Spinal cord (tissue), 10 donors: ENCODE data around the gene SRGAP3. TPM values are rescaled to one million over a fixed set of nuclear protein-coding genes. Genes with fewer than 3 reads are reported as not detected.

Experiments used
- DNase-seq, 6 donors: peaks; one replicate each; pipeline versions ENCODE4 v3.0.0 to v3.0.0-alpha.2; 2013 to 2015; ENCODE audit warnings: low spot score in 6 of 6, low read depth in 4 of 6
- H3K27ac ChIP-seq: one replicate; pipeline ENCODE4 v1.5.1; 2013; ENCODE audit warnings: low read depth, low read length, control low read depth
- H3K27me3 ChIP-seq: one replicate; pipeline ENCODE4 v1.6.1; 2013; ENCODE audit warnings: low read length; ENCODE audit not compliant: control insufficient read depth, insufficient read depth
- H3K36me3 ChIP-seq: one replicate; pipeline ENCODE4 v1.6.1; 2013; ENCODE audit warnings: low read length; ENCODE audit not compliant: control insufficient read depth, insufficient read depth
- H3K4me1 ChIP-seq: one replicate; pipeline ENCODE4 v1.6.1; 2013; ENCODE audit warnings: low read length; ENCODE audit not compliant: control insufficient read depth, insufficient read depth
- H3K4me3 ChIP-seq: one replicate; pipeline ENCODE4 v1.5.1; 2013; ENCODE audit warnings: low read depth, low read length, control low read depth
- H3K9me3 ChIP-seq: one replicate; pipeline ENCODE4 v1.6.1; 2013; ENCODE audit warnings: low read length; ENCODE audit not compliant: control insufficient read depth, insufficient read depth
- WGBS: methylation state at CpG from one replicate; pipeline ENCODE4 v1.1.5; 2013; ENCODE audit warnings: missing lambda C conversion rate; ENCODE audit not compliant: insufficient coverage; 5-methylcytosine and 5-hydroxymethylcytosine counted together
- polyA plus RNA-seq, 2 donors: library from polyadenylated mRNA; unstranded; fragments of 120-200 nt; gene quantifications; one replicate each; pipeline ENCODE4 v1.2.1, GENCODE V29; 2013; ENCODE audit not compliant: insufficient read length in 2 of 2
- total RNA-seq, 2 donors: library from RNA; depleted of rRNA in 1 of 2; stranded (reverse); fragments of 120-200 nt in 1 of 2; fragments of >200 nt in 1 of 2; gene quantifications; one replicate each; pipeline versions ENCODE4 v1.2.3 to v1.2.4, GENCODE V29; 2013 to 2014
- donor health status: healthy.

Gene SRGAP3
- total and polyA plus RNA-seq, 4 donors, result 46.1 to 71.9 (median 65.6) TPM

GRCh38 chr3:9136746-9137465, 112.5 kb downstream of the SRGAP3 start:
- WGBS, result 76% methylated on average over 6 of the region's 12 CpGs
- Histone ChIP-seq H3K9me3 (peaks cover 3% of the 10 kb centered on the region), H3K36me3 (peaks cover 2% of the 10 kb centered on the region), H3K4me3 (peak overlapping the region; percentile 26), H3K27me3 (no peaks in the 10 kb centered on the region), H3K27ac (no peak overlapping the region), H3K4me1 (peaks cover 25% of the 10 kb centered on the region)
- peak in 2 of 6 donors; percentile 51 to 67 for DNase-seq

GRCh38 chr3:9135930-9136525, 113.4 kb downstream of the SRGAP3 start:
- DNase-seq, result peak in 2 of 6 donors; percentile 63 to 73
- WGBS, result 4% methylated on average over 44 of the region's 56 CpGs
- peaks cover 2% of the 10 kb centered on the region for H3K36me3 ChIP-seq
- H3K9me3 ChIP-seq, result peaks cover 3% of the 10 kb centered on the region
- H3K27ac ChIP-seq, result no peak overlapping the region
- H3K4me3 ChIP-seq, result peak overlapping the region; percentile 26
- no peaks in the 10 kb centered on the region for H3K27me3 ChIP-seq
- peaks cover 27% of the 10 kb centered on the region for H3K4me1 ChIP-seq

GRCh38 chr3:9135526-9135925, 113.9 kb downstream of the SRGAP3 start:
- Histone ChIP-seq H3K4me3 (peak overlapping the region; percentile 16), H3K36me3 (peaks cover 2% of the 10 kb centered on the region), H3K27me3 (no peaks in the 10 kb centered on the region), H3K4me1 (peaks cover 32% of the 10 kb centered on the region), H3K27ac (no peak overlapping the region), H3K9me3 (peaks cover 3% of the 10 kb centered on the region)
- 50% methylated on average over 6 of the region's 6 CpGs for WGBS
- DNase-seq, result peak in 1 of 6 donors; percentile 66

GRCh38 chr3:9133656-9134055, 115.8 kb downstream of the SRGAP3 start:
- WGBS, result no CpG with 5 or more reads among the region's 3 CpGs
- Histone ChIP-seq H3K4me1 (peaks cover 36% of the 10 kb centered on the region), H3K27ac (no peak overlapping the region), H3K27me3 (no peaks in the 10 kb centered on the region), H3K4me3 (no peak overlapping the region), H3K9me3 (no peaks in the 10 kb centered on the region), H3K36me3 (peaks cover 2% of the 10 kb centered on the region)
- DNase-seq, result no peak

GRCh38 chr3:9130345-9131305, 118.8 kb downstream of the SRGAP3 start:
- Histone ChIP-seq H3K36me3 (peaks cover 2% of the 10 kb centered on the region), H3K4me3 (no peak overlapping the region), H3K9me3 (no peaks in the 10 kb centered on the region), H3K4me1 (peaks cover 28% of the 10 kb centered on the region), H3K27me3 (no peaks in the 10 kb centered on the region), H3K27ac (no peak overlapping the region)
- peak in 2 of 6 donors; percentile 46 to 73 for DNase-seq
- WGBS, result 45% methylated on average over 5 of the region's 8 CpGs

- Histone ChIP-seq H3K36me3 (peaks cover 5% of the 10 kb centered on the region), H3K4me3 (no peak overlapping the region), H3K27ac (no peak overlapping the region), H3K9me3 (no peaks in the 10 kb centered on the region), H3K27me3 (no peaks in the 10 kb centered on the region), H3K4me1 (peaks cover 28% of the 10 kb centered on the region)
- WGBS, result no CpG with 5 or more reads among the region's 2 CpGs
- peak in 1 of 6 donors; percentile 51 for DNase-seq
These were observed 120.1 kb downstream of the SRGAP3 start for GRCh38 chr3:9129365-9129764.

- DNase-seq, result no peak
- Histone ChIP-seq H3K27me3 (no peaks in the 10 kb centered on the region), H3K4me1 (peaks cover 27% of the 10 kb centered on the region), H3K27ac (no peak overlapping the region), H3K36me3 (peaks cover 33% of the 10 kb centered on the region), H3K4me3 (no peak overlapping the region), H3K9me3 (no peaks in the 10 kb centered on the region)
- WGBS, result 36% methylated on average over 6 of the region's 7 CpGs
These were observed 124.0 kb downstream of the SRGAP3 start for GRCh38 chr3:9125278-9125951.

- Histone ChIP-seq H3K9me3 (no peaks in the 10 kb centered on the region), H3K4me1 (peaks cover 27% of the 10 kb centered on the region), H3K27ac (no peak overlapping the region), H3K36me3 (peaks cover 36% of the 10 kb centered on the region), H3K4me3 (no peak overlapping the region), H3K27me3 (no peaks in the 10 kb centered on the region)
- no peak for DNase-seq
- 80% methylated on average over 15 of the region's 15 CpGs for WGBS
These were observed 124.7 kb downstream of the SRGAP3 start for GRCh38 chr3:9124730-9125129.

GRCh38 chr3:9123840-9124239, 125.6 kb downstream of the SRGAP3 start:
- H3K9me3 ChIP-seq, result no peaks in the 10 kb centered on the region
- DNase-seq, result peak in 1 of 6 donors; percentile 76
- no peaks in the 10 kb centered on the region for H3K27me3 ChIP-seq
- H3K4me1 ChIP-seq, result peaks cover 29% of the 10 kb centered on the region
- no peak overlapping the region for H3K27ac ChIP-seq
- 72% methylated on average over 4 of the region's 4 CpGs for WGBS
- no peak overlapping the region for H3K4me3 ChIP-seq
- H3K36me3 ChIP-seq, result peaks cover 41% of the 10 kb centered on the region
